Cortex of kidney (tissue), 1 donor: Measurements from ENCODE around the gene EFNA5.
"Not testable (repeated sequence)": the region's sequence is repeated elsewhere in the genome, so short reads cannot be mapped to it uniquely, and the experiment has no call there.

Source experiments
- DNase-seq: peaks from one replicate; lab custom pipeline; 2025; lab: John Stamatoyannopoulos, UW

EFNA5 gene

GRCh38 chr5:107457881-107458280 lies 212.9 kb downstream of the EFNA5 start:
- no peak for DNase-seq

DNA sequence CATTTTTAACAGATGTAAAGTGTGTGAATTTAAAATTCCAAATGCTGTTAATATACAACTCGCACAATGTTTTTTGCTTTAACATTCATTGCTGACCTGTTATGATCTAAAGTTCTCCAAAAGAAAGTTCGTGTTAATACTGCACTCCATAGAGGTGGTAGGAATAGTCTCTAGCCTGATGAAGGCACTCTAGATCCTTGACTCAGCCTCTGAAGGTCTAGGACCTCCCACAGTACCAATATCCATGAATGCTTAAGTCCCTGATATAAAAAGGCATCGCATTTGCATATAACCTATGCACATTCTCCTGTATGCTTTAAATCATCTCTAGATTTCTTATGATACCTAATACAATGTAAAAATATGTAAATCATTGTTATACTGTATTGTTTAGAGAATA lies 213.6 kb downstream of the EFNA5 start:
- DNase-seq = no peak

- DNase-seq = no peak
These were observed 214.4 kb downstream of the EFNA5 start for GRCh38 chr5:107456281-107456715.

GRCh38 chr5:107455111-107455544 lies 215.6 kb downstream of the EFNA5 start:
- no peak for DNase-seq

GRCh38 chr5:107451827-107452226 lies 218.9 kb downstream of the EFNA5 start:
- DNase-seq = not testable (repeated sequence)

DNA sequence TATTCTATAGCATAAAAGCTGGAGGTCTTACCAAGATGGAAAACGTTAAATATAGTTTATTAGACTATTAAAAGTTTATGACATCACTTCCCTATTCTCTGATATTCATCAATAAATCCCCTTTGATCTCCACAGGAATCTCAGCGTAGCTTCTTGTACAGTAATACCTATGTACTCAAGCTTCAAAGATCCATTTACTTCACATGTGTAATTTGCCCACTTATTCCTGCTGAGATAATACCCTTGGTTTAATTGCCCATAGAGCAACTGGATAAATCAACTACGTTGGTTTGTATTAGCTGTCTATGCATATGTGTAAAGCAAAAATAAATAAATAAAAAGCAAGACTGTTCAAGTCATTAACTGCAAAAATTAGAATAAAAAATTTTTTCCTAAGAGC lies 219.7 kb downstream of the EFNA5 start:
- no peak for DNase-seq

- no peak for DNase-seq
These were observed 220.2 kb downstream of the EFNA5 start for GRCh38 chr5:107450531-107450930.

GRCh38 chr5:107449369-107449768 lies 221.4 kb downstream of the EFNA5 start:
- DNase-seq = no peak

DNA sequence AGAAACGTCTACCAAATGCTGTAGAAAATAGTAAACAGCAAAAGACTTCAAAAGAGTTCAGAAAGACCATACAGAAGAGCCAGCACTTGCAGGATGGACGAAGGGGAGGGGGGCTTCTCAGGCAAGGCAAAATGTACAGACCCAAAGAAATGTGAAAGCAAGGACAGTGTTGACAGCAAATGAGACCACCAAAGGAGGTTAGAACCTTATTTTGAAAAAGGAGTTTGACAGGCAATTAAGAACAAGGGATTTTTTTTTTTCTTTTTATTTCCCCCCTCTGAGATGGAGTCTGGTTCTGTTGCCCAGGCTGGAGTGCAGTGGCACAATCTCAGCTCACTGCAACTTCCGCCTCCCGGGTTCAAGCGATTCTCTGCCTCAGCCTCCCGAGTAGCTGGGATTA lies 223.2 kb downstream of the EFNA5 start:
- no peak for DNase-seq

GRCh38 chr5:107446972-107447371 lies 223.8 kb downstream of the EFNA5 start:
- DNase-seq = no peak

GRCh38 chr5:107444300-107444699 lies 226.4 kb downstream of the EFNA5 start:
- no peak for DNase-seq

- DNase-seq = no peak
These were observed 226.8 kb downstream of the EFNA5 start for GRCh38 chr5:107443897-107444296.

GRCh38 chr5:107442452-107442851 lies 228.3 kb downstream of the EFNA5 start:
- no peak for DNase-seq

DNA sequence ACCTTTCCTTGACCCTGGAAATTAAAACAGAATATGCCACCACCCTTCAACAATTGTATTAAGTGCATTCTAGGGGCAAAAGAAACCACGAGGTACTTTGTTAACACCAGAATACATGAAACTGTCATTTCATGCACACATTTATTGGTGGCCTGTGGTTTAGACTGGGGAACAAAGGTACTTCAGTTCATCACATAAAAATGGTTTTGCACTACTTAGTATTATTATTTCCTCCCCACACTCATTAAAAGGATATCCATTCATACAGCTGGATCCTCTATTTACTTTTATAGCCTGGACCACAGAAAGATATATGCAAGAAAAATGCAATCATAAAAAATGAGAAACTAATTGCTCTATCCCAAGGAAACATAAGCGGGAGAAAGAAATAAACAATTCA lies 230.9 kb downstream of the EFNA5 start:
- DNase-seq = no peak

DNA sequence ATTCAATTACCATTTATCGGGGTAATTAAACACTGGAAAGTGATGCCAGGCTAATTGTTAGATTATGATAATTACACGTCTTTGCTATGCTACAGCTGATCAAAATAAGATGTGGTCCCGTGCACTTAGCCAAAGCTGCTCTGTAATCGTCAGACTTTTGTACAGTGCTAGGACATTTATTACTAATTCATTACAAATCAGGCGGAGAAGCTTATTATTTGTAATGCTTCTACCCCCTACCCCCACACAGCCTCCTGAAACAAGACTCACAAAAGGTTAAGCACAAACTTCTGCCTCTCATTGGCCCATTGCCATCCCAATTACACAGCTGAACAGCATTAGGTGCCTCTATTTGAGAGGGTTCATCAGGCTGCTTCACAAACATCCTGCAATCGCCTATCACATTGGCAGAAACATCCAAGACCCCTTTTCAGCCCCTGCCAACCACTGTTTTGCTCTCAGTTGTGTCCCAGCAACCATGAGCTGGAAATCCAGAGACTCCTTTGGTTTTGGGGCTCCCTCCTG lies 232.7 kb downstream of the EFNA5 start:
- DNase-seq = no peak

GRCh38 chr5:107437154-107437553 lies 233.6 kb downstream of the EFNA5 start:
- DNase-seq = no peak

DNA sequence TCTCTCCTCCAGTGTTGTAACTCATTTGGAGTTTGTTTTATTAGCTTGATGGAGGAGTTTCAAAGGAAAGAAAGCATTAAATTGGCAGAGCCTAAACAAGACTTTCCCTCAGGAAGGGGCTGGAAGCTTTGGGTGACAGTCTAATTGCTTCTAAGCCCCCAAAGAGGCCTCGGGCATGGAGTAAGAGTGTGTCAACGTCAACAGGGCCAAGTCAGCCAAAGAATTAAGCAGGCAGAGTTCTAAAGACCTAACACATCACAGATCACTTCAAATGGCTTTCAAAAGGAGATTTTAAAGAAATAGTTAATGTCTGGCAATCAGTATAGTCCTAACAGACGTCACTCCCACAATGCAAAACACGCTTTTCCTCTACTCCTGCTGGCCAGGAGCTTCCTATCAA lies 234.5 kb downstream of the EFNA5 start:
- DNase-seq = no peak

- no peak for DNase-seq
These were observed 235.7 kb downstream of the EFNA5 start for GRCh38 chr5:107435061-107435460.

- DNase-seq = not testable (repeated sequence)
These were observed 237.1 kb downstream of the EFNA5 start for GRCh38 chr5:107433646-107434045.

GRCh38 chr5:107431998-107432397 lies 238.7 kb downstream of the EFNA5 start:
- no peak for DNase-seq

DNA sequence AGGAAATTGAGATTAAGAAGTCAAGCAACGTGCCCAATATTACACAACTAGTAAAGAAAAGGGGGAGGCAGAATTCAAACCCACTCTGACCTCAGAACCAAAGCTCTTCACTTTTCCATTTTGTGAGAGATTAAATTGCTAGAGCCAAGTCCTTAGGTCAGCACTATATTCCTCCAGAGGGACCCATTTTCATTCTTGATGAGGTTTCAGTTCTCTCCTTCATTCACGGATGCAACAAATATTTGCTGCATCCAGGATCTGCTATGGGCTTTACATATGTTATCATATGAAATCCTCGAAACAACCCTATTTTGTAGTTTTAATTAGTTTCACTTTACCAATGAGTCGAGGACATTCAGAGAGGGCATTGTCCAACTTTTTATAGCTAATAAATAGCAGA lies 239.2 kb downstream of the EFNA5 start:
- DNase-seq = no peak

GRCh38 chr5:107430071-107430625 lies 240.6 kb downstream of the EFNA5 start:
- DNase-seq = no peak

- DNase-seq = no peak
These were observed 242.4 kb downstream of the EFNA5 start for GRCh38 chr5:107428303-107428813.

- DNase-seq = no peak
These were observed 243.9 kb downstream of the EFNA5 start for GRCh38 chr5:107426872-107427271.
